ENCODE data around the gene WIZ.
"Not testable (repeated sequence)": the region's sequence is repeated elsewhere in the genome, so short reads cannot be mapped to it uniquely, and the experiment has no call there.

The WIZ gene

GRCh38 chr19:15428956-15429824, 20.6 kb downstream of the WIZ start:
- no peak for DNase-seq

- DNase-seq, result no peak
These were observed 21.7 kb downstream of the WIZ start for GRCh38 chr19:15427991-15428471.

GRCh38 chr19:15427350-15427700, 22.4 kb downstream of the WIZ start:
- DNase-seq, result no peak

DNA sequence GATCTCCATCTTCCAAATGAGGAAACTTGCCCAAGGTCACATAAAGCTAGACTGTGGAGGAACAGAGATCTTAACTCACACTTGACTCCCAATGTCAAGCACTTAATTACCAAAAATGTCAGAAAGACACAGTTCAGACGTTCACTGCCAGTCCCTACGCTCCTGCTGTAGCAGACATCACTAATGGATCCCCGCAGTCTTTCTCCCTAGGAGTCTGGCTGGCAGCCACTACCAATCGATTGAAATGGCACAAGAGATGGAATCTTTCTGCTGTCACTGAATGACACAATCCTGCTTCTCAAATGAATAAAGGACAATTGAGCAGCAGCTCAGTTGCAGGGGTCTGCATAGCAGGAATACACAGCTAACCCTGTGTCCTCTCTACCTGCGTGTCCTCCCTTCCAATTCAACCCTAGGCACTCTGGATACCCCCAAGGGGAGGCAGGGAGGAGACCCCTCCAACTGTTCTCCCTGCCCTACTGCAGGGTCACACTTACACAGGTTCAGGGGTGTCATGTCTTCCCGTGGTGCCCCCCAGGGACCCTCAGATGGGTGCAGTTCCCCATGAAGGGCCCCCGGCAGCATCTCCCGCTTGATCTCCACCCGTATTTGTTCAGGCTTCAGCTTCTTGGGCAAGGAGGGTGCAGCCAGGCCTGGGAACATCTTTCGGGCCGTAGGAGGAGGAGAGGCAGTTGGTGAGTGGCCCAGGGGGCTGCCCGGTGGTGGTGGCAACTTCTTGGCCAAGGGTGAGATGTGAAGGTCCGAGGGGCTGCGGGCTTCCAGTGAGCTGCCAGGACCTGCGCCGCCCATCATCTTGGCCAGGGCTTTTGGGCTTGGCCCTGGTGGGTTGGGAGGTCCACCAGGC, 23.0 kb downstream of the WIZ start:
- no peak for DNase-seq

- DNase-seq, result no peak
These were observed 24.3 kb downstream of the WIZ start for GRCh38 chr19:15425321-15425950.

GRCh38 chr19:15424692-15425272, 25.0 kb downstream of the WIZ start:
- no peak for DNase-seq

DNA sequence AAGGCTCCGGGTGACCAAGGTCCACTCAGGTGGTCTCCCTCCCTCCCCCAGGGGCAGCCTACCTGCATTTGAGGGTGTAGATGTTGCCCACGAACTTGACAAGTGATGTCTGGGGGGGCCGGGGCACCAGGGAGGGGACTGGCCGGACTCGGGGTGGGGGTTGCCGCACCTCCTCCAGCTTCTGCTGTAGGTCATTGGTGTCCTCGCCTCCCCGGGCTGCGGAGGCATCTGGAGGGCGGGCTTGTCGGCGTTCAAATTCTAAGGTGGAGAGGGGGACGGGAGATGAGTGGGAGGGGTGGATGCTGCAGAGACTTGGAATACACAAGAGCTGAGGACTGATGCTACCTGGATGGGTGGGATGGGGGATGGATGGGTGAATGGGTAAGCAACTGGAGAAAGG, 25.6 kb downstream of the WIZ start:
- DNase-seq, result no peak

DNA sequence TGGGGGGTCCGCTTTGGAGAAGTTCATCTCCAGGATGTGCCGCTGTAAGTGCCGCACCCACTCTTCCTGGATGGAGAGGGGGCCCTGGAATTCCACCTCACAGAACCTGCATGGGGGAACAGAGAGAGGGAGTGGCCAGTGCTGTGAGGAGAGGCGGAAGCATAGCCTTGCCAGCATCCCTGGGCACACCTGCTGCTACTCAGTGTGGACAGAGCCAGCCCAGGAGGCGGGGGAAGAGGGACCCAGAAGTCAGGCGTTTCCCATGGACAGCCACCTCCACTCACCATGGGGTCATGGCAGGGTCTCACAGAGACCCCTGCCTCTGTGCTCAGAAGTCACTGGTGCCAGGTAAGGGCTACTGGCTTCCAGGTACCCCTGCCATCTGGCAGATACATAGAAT, 26.6 kb downstream of the WIZ start:
- DNase-seq, result no peak

DNA sequence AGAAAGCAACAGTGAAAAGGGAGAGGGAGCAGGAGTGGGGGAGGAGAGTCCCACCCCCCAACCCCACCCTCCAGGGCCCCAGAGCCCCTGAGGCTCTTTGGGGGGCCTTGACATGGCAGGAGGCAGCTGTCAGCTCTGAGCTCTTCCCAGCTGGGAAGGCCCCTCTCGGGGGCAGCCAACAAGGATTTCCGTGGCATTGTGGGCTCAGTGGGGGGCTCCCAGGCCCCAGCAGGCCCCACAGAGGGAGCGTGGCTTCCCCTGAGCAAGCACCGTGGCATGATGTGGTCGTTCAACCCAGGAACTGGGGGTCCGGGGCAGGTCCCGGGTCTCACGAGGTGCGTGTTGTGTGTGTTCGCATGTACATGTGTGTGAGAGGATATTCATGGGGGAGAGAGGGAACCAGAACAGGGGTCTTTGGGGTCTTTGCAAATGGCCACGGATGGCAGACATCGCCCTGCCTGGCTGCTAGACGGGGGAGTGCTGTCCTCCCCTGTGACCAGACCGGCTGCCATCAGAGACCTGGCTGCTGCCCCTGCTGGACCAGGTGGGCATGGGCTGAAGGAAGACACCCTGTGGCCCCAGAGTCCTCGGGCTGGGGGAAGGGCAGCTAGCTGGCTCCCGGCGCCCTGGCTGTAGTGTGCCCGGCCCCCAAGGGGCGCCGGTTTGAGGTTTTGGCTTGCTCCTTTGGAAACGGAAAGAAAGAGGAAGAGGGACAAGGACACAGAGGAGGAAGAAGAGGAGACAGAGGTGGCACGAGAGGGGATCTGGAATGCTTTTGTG, 27.3 kb downstream of the WIZ start:
- DNase-seq, result no peak

- DNase-seq, result no peak
These were observed 28.0 kb downstream of the WIZ start for GRCh38 chr19:15421721-15422260.

GRCh38 chr19:15421136-15421695, 28.5 kb downstream of the WIZ start:
- DNase-seq, result no peak

DNA sequence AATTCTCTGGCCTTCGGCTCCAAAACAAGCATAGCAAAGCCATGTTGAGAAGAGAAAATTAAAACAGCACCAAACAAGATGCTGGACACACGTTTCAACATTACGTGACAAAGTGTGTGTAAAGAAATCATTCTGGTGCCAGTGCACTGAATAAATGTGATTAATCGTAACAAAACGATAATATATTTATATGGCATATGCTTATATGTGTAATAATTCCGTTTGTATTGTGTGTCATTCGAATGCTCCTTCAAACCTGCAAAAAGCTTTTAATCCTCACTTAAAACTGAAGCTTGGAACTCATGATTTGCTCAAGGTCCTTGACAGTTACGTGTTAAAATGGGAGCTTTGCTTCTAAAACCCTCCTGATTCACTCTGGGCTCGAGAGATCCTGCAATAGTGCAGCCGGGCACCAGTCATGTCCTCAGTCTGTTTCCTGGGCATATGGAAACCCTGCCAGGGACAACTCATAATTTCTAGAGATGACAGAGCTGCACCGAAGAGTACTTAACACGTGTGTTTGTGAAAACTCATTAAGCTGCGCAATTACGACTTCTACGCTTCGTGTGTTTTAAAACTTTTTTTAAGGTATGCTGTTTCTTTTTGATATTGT, 30.2 kb downstream of the WIZ start:
- DNase-seq, result no peak

DNA sequence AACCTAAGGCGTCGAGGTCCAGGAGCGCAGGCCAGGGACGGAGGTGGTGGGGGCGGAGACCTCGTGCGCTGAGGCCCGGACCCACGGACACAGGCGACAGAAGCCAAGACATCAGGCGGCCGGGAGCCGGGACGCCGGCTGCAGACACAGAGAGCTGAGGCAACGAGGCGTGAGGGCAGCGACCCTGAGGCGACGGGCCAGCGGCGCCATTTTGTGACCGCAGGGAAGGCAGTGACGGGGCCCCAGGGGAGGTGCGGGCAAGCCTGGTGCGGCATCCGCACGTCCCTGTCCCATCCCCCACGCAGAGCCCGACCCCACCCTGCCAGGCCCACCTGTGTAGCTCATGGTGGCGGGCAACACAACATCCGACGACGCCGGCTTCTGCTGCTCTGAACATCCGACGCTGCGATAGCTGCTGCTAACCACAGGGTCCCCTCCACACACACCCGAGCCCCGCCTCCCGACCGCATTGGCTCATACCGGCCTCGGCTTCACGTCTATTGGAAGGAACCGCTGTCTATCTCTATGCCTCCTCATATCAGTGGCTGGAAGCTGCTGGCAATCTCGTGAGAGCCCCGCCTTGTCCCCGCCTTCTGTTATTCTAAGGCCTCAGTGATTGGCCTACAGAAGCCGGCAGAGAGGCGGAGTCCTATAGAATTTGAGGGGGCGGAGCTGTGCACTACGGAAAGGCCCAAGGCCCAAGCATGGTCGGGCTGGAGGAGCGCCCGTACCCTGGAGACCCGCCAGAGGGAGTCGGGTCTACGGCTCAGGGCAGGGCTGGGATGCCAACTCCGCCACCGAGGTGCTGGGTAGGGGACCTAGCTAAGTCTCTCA, 31.0 kb downstream of the WIZ start, which contains the start of gene AKAP8L:
Gene AKAP8L (minus strand): TSS at position 410 of the 834 bp plus-strand sequence. CDS start 65 bp downstream, at position 345.
- peak; percentile 96 to 100 (median 98) for DNase-seq

- DNase-seq, result no peak
These were observed 31.6 kb downstream of the WIZ start for GRCh38 chr19:15418231-15418578.

GRCh38 chr19:15417699-15418098, 32.1 kb downstream of the WIZ start:
- DNase-seq, result no peak

DNA sequence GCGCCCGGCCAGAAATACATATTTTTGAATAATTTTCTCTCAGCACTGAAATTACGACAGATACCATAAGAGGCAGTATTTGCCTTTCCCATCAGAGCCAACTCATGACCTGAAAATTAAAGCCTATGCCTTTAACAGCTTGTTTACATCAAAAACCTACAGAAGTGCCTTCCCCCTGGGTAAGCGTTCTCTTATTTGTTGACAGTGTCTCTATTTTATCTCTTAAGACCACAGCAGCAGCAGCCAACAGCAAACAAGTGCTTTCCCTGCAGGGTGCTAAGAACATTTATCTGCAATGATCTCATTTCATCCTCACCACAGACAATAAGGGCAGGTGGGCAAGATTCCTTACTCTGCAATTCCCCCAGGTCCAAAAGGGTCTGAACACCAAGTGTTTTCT, 36.9 kb downstream of the WIZ start:
- DNase-seq, result no peak

DNA sequence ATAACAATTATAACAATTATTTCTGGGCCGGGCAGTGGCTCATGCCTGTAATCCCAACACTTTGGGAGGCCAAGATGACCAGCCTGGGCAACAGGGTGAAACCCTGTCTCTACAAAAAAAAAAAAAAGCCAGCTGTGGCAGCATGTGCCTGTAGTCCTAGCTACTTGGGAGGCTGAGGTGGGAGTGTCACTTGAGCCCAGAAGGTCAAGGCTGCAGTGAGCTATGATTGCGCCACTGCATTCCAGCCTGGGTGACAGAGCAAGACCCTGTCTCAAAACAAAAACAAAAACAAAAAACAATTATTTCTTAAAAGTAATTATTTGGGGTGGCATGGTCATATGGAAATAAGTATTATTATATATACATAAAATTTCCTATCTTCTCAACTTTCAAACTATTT, 38.4 kb downstream of the WIZ start:
- not testable (repeated sequence) for DNase-seq

DNA sequence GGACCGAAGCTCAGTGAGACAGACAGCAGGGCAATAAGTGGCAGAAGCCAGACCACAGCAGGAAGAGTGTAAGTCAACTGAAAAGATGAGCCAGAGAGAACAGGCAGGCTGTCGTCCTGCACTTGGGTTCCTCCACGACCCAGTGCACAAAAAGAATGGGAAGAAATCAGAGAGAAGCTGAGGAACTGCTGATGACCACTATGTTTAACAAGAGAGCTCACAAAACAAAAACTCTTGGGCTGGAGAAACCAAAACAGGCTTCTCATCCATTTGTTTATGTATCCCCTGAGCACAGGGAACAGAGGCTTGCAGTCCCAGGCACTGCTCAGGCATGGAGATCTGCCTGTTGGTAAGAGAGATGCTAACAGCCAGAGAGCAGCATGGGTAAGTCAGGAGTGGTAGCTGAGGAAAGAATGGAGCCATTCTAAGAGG, 45.0 kb downstream of the WIZ start:
- no peak for DNase-seq

DNA sequence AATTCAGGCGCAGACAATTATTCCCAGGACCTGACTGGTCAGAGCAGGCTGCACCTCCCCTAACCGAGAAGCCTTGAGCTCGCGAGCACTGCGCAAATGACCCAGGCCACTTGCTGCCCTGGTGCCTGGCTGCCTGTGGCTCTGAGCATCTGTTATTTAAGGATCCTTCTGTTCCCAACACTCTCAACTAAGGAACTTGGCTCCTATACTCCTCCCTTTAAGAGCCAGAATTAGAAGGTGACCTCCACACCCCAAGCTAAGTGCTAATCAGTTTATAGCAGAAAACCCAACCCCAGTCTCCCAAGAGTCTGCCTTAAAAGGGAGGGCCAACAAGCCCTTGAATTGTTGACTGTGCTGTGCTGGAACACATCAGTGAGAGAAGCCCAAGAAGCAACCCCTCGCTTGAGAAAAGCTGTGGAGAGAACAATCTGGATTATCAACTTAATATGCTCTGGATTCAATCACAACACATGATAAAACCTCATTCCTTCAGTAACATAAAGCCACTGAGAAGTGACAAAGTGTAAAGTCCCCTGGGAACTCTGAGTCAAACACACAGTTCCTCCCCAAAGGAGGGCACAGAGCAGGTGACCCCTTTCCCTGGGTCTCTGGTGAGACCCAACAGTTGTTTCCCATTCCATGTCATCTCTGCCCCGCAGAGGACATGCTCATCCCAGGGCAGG, 45.5 kb downstream of the WIZ start:
- DNase-seq, result no peak
